Measurements from ENCODE around the gene EYA2. TPM values are rescaled to one million over a fixed set of nuclear protein-coding genes. Genes with fewer than 3 reads are reported as not detected.

EYA2 gene
- total RNA-seq, 1 donor from 2014 or later = not detected

- DNase-seq = no peak
Measured at GRCh38 chr20:47235111-47235510, 340.5 kb downstream of the EYA2 start.

- no peak for DNase-seq
Measured at GRCh38 chr20:47235853-47236638, 341.4 kb downstream of the EYA2 start.

- no peak for DNase-seq
Measured at GRCh38 chr20:47236639-47236900, 341.9 kb downstream of the EYA2 start.

GRCh38 chr20:47237715-47238114, 343.1 kb downstream of the EYA2 start:
- DNase-seq = no peak

Other genes with a start within 250 kb of the EYA2 start
- 0.05 TPM in 1 of 2 replicates, not detected in the other for gene SLC13A3, start 243.4 kb upstream of the EYA2 start, total RNA-seq
- gene TP53RK, start 205.4 kb upstream of the EYA2 start, total RNA-seq = 11.8 and 15.8 TPM in 2 replicates
- 16.0 and 16.7 TPM in 2 replicates for gene SLC2A10, start 185.2 kb upstream of the EYA2 start, total RNA-seq